Fibroblast of lung (primary cell): ENCODE results near the gene RNF223. TPM values are rescaled to one million over a fixed set of nuclear protein-coding genes. Genes with fewer than 3 reads are reported as not detected.

Source experiments
- DNase-seq, 2 donors: peaks; one replicate each; pipeline versions ENCODE4 v3.0.0 to v3.0.0-alpha.2; 2010; ENCODE audit warnings: low read depth in 2 of 2
- H2AFZ ChIP-seq: 2 replicates; pipeline ENCODE4 v1.5.1; 2012; ENCODE audit warnings: low read length, control low read depth, inconsistent platforms
- H3K27ac ChIP-seq: 2 replicates; pipeline ENCODE4 v1.5.1; 2011; ENCODE audit warnings: low read length, control low read depth; ENCODE audit not compliant: insufficient read depth
- H3K27me3 ChIP-seq: 2 replicates; pipeline ENCODE4 v1.5.1; 2011; ENCODE audit warnings: mild to moderate bottlenecking, low read length; ENCODE audit not compliant: control insufficient read depth, insufficient read depth
- H3K36me3 ChIP-seq: 2 replicates; pipeline ENCODE4 v1.5.1; 2011; ENCODE audit warnings: low read length; ENCODE audit not compliant: control insufficient read depth, insufficient read depth
- H3K4me1 ChIP-seq: 2 replicates; pipeline ENCODE4 v1.5.1; 2011; ENCODE audit warnings: low read length; ENCODE audit not compliant: control insufficient read depth, insufficient read depth; ENCODE audit errors: extremely low read depth
- H3K4me2 ChIP-seq: 2 replicates; pipeline ENCODE4 v1.5.1; 2011; ENCODE audit warnings: low read length, control low read depth; ENCODE audit not compliant: insufficient read depth; ENCODE audit errors: extremely low read depth
- H3K4me3 ChIP-seq, 4 experiments: fragments of 200-600 bp in 1 of 4; sonication (generic) in 1 of 4; replicated peaks in 1 of 4; 2 replicates each; pipeline ENCODE4 v1.5.1; 2011 to 2016; ENCODE audit warnings: low read length in 4 of 4, low read depth in 3 of 4, mild to moderate bottlenecking in 3 of 4, control low read depth in 2 of 4, inconsistent platforms in 1 of 4, mixed read lengths in 1 of 4; ENCODE audit not compliant: insufficient read depth in 1 of 4; ENCODE audit errors: control extremely low read depth in 1 of 4
- H3K79me2 ChIP-seq: 2 replicates; pipeline ENCODE4 v1.5.1; 2012; ENCODE audit warnings: mild to moderate bottlenecking, low read length, inconsistent platforms; ENCODE audit not compliant: control insufficient read depth, insufficient read depth
- H3K9ac ChIP-seq: 2 replicates; pipeline ENCODE4 v1.5.1; 2011; ENCODE audit warnings: mild to moderate bottlenecking, low read length, control low read depth; ENCODE audit not compliant: insufficient read depth
- H3K9me3 ChIP-seq: 2 replicates; pipeline ENCODE4 v1.5.1; 2012; ENCODE audit warnings: low read depth, low read length; ENCODE audit not compliant: control insufficient read depth, insufficient read depth
- H4K20me1 ChIP-seq: 2 replicates; pipeline ENCODE4 v1.5.1; 2011; ENCODE audit warnings: low read length; ENCODE audit not compliant: control insufficient read depth, insufficient read depth; ENCODE audit errors: extremely low read depth
- CTCF ChIP-seq, 2 donors: IDR thresholded peaks in 1 of 2; conservative IDR thresholded peaks in 1 of 2; 1 replicate in 1 of 2; 2 replicates in 1 of 2; pipeline ENCODE4 v1.5.1; 2011 to 2012; ENCODE audit warnings: low read length in 2 of 2, control low read depth in 1 of 2, inconsistent platforms in 1 of 2, low read depth in 1 of 2, mild to moderate bottlenecking in 1 of 2
- EZH2 ChIP-seq: IDR thresholded peaks from 2 replicates; pipeline ENCODE4 v1.5.1; 2012; ENCODE audit warnings: low read length, control low read depth, mild to moderate bottlenecking; ENCODE audit errors: missing control alignments
- polyA plus RNA-seq, 2 donors: library from polyadenylated mRNA; depleted of rRNA in 1 of 2; stranded (reverse) in 1 of 2; unstranded in 1 of 2; fragments of >200 nt; gene quantifications; 2 replicates each; pipeline ENCODE4 v1.2.1, GENCODE V29; 2011 to 2012; ENCODE audit warnings: missing spikeins in 1 of 2
- total RNA-seq: library from RNA; depleted of rRNA; stranded (reverse); fragments of >200 nt; gene quantifications from 2 replicates; pipeline ENCODE4 v1.2.1, GENCODE V29; 2014

RNF223 gene
- total and polyA plus RNA-seq, 2 donors (not counting 1 experiment from before 2014, with no cell fraction given), result not detected

- Histone ChIP-seq H2AFZ (no peak overlapping the region), H4K20me1 (no peaks in the 10 kb centered on the region), H3K27me3 (no peaks in the 10 kb centered on the region), H3K27ac (no peak overlapping the region), H3K9ac (no peak overlapping the region), H3K9me3 (no peaks in the 10 kb centered on the region), H3K79me2 (no peaks in the 10 kb centered on the region), H3K4me1 (peaks cover 7% of the 10 kb centered on the region), H3K36me3 (peaks cover 5% of the 10 kb centered on the region), H3K4me2 (no peak overlapping the region), H3K4me3 (no peak overlapping the region)
- no peak for DNase-seq
- no peak for TF ChIP-seq EZH2
- TF ChIP-seq CTCF (conservative IDR thresholded peaks at IDR 0.05 in 1 of 2, IDR thresholded peaks at IDR 0.05 in 1 of 2; ENCODE audit: low read depth in 1 of 2, low read length in 2 of 2), result no peak
Observed at GRCh38 chr1:1037366-1038327, 36.5 kb downstream of the RNF223 start.

GRCh38 chr1:1035291-1035943 is 38.7 kb downstream of the RNF223 start:
- Histone ChIP-seq H3K9me3 (no peaks in the 10 kb centered on the region), H4K20me1 (peaks cover 1% of the 10 kb centered on the region), H3K4me2 (no peak overlapping the region), H2AFZ (no peak overlapping the region), H3K9ac (no peak overlapping the region), H3K27ac (no peak overlapping the region), H3K36me3 (no peaks in the 10 kb centered on the region), H3K79me2 (no peaks in the 10 kb centered on the region), H3K4me1 (peaks cover 5% of the 10 kb centered on the region), H3K4me3 (no peak overlapping the region), H3K27me3 (no peaks in the 10 kb centered on the region)
- no peak for DNase-seq
- TF ChIP-seq EZH2 (no peak), CTCF (conservative IDR thresholded peaks at IDR 0.05 in 1 of 2, IDR thresholded peaks at IDR 0.05 in 1 of 2; ENCODE audit: low read depth in 1 of 2, low read length in 2 of 2) (no peak)

GRCh38 chr1:1034439-1034781 is 39.7 kb downstream of the RNF223 start:
- no peak for DNase-seq

More at GRCh38 chr1:1034439-1034781, 39.7 kb downstream of the RNF223 start:
- Histone ChIP-seq H4K20me1 (peaks cover 1% of the 10 kb centered on the region), H3K27me3 (no peaks in the 10 kb centered on the region), H3K9ac (no peak overlapping the region), H3K27ac (no peak overlapping the region), H3K4me2 (no peak overlapping the region), H2AFZ (no peak overlapping the region), H3K36me3 (no peaks in the 10 kb centered on the region), H3K79me2 (no peaks in the 10 kb centered on the region), H3K4me3 (no peak overlapping the region), H3K9me3 (no peaks in the 10 kb centered on the region), H3K4me1 (no peaks in the 10 kb centered on the region)
- TF ChIP-seq CTCF (conservative IDR thresholded peaks at IDR 0.05 in 1 of 2, IDR thresholded peaks at IDR 0.05 in 1 of 2; ENCODE audit: low read depth in 1 of 2, low read length in 2 of 2), result no peak
- TF ChIP-seq EZH2, result no peak
